GM12865 (cell line): ENCODE data around the gene VCAN.

Source experiments
- DNase-seq: peaks from one replicate; pipeline ENCODE4 v3.0.0; 2010; ENCODE audit warnings: low read depth
- H3K4me3 ChIP-seq: 2 replicates; pipeline ENCODE4 v1.5.1; 2011; ENCODE audit warnings: mild to moderate bottlenecking, low read depth, low read length, control low read depth
- CTCF ChIP-seq: IDR thresholded peaks from 2 replicates; pipeline ENCODE4 v1.5.1; 2011; ENCODE audit warnings: low read length, control low read depth, low read depth, inconsistent platforms; ENCODE audit not compliant: insufficient read depth; ENCODE audit errors: missing control alignments

VCAN gene

GRCh38 chr5:83444445-83444844 is 27.1 kb upstream of the VCAN start:
- no peak for TF ChIP-seq CTCF
- no peak for DNase-seq
- no peak overlapping the region for H3K4me3 ChIP-seq

GRCh38 chr5:83446253-83446947 is 25.1 kb upstream of the VCAN start:
- H3K4me3 ChIP-seq, result no peak overlapping the region
- TF ChIP-seq CTCF, result no peak
- no peak for DNase-seq

DNA sequence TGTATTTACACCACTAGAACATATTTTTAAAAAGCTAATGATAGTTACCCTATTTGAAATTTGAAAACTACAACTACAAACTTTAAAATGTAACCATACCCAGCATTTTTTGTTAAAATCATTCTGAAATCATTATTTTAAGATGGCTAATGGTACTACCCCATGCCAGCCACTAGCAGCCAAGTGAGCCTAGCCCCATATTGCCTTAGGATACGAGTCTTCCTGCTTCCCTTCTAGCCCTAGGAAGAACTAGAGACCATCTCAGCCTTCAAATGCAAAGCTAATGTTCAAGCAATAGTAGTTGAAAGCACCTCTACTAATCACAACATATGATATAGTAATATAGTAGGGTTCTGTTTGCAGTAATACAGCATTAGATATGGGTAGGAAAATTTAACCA is 24.0 kb upstream of the VCAN start:
- TF ChIP-seq CTCF, result no peak
- DNase-seq, result no peak
- H3K4me3 ChIP-seq, result no peak overlapping the region

GRCh38 chr5:83450183-83450966 is 21.2 kb upstream of the VCAN start:
- no peak for TF ChIP-seq CTCF
- H3K4me3 ChIP-seq, result no peak overlapping the region
- DNase-seq, result no peak

DNA sequence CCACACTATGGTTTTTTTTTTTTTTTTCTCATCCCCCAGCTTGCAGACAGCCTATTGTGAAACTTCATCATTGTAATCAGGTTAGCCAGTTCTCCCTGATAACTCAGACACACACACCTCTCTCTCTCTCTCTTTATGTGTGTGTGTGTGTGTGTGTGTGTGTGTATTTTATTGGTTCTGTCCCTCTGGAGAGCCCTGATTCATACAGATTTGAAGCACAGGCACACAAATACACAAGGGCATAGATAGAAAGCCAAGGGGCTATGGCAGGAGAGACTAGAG is 20.6 kb upstream of the VCAN start:
- no peak for DNase-seq
- TF ChIP-seq CTCF, result no peak
- no peak overlapping the region for H3K4me3 ChIP-seq

GRCh38 chr5:83451955-83452354 is 19.6 kb upstream of the VCAN start:
- TF ChIP-seq CTCF, result no peak
- no peak for DNase-seq
- H3K4me3 ChIP-seq, result no peak overlapping the region

GRCh38 chr5:83453937-83454336 is 17.6 kb upstream of the VCAN start:
- TF ChIP-seq CTCF, result no peak
- no peak for DNase-seq
- no peak overlapping the region for H3K4me3 ChIP-seq
